SJCRH30 (cell line): Measurements from ENCODE around the gene KCNJ4. TPM values are rescaled to one million over a fixed set of nuclear protein-coding genes. Genes with fewer than 3 reads are reported as not detected.
"Not testable (repeated sequence)": the region's sequence is repeated elsewhere in the genome, so short reads cannot be mapped to it uniquely, and the experiment has no call there.

ENCODE experiments used
- DNase-seq, 2 experiments: peaks; one replicate each; pipeline ENCODE4 v3.0.0-alpha.2; 2015 to 2020
- H3K27ac ChIP-seq: fragments of 250-450 bp; sonication (Bioruptor Pico); 2 replicates; pipeline ENCODE4 v1.5.1; 2020; ENCODE audit warnings: mild to moderate bottlenecking, moderate library complexity
- H3K27me3 ChIP-seq: fragments of 250-450 bp; sonication (Bioruptor Pico); 2 replicates; pipeline ENCODE4 v1.5.1; 2020; ENCODE audit warnings: mild to moderate bottlenecking, moderate library complexity
- H3K36me3 ChIP-seq: fragments of 250-450 bp; sonication (Bioruptor Pico); 2 replicates; pipeline ENCODE4 v1.5.1; 2020; ENCODE audit warnings: mild to moderate bottlenecking, moderate library complexity
- H3K4me1 ChIP-seq: fragments of 250-450 bp; sonication (Bioruptor Pico); 2 replicates; pipeline ENCODE4 v1.5.1; 2020; ENCODE audit warnings: mild to moderate bottlenecking, moderate library complexity
- H3K4me3 ChIP-seq: fragments of 250-450 bp; sonication (Bioruptor Pico); 2 replicates; pipeline ENCODE4 v1.5.1; 2020; ENCODE audit warnings: mild to moderate bottlenecking, moderate library complexity
- H3K9me3 ChIP-seq: fragments of 250-450 bp; sonication (Bioruptor Pico); replicated peaks from 2 replicates; pipeline ENCODE4 v1.5.1; 2020; ENCODE audit warnings: mild to moderate bottlenecking, moderate library complexity
- total RNA-seq: library from RNA; depleted of rRNA; stranded (reverse); fragments of >200 nt; shearing (Covaris generic); gene quantifications from 2 replicates; pipeline ENCODE4 v1.2.3, GENCODE V29; 2014

The KCNJ4 gene
- total RNA-seq, 1 experiment from 2014 or later: 0.04 TPM

DNA sequence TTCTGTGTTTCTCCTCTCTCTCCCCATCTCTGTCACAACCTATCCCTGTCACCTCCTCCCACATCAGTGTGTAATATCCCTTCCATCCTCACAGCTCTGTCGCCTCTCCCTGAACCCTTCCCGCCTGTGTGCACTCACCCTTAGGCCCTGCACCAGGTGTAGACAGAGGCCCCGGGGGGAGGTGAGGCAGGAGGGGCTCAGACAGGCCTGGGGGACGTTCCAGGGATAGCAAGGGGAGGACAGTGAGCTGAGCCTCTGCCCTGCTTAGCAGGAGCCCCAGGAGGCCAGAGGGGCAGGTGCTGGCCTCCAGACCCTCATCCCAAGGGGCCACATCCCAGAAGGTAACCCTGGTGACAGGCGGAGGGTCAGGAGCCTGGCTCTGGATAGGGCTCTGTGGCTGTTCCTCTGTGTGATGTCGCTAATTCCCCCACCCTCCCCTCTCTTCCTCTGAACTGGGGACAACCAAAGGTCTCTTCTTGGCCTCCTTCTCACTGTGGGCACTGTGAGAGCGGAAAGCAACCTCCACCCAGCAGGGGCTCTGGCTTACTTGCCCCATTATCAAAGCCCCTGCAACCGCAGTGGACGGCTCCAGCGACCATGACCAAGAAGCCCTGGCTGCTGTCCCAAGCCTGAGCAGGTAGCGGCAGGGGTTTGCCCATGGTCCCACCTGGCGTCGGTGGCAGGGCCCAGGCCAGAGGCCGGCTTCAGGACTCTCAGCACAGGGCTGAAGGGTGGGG lies 35.7 kb downstream of the KCNJ4 start:
- no peaks in the 10 kb centered on the region for H3K9me3 ChIP-seq
- no peak overlapping the region for H3K27ac ChIP-seq
- DNase-seq: no peak
- no peaks in the 10 kb centered on the region for H3K36me3 ChIP-seq
- peaks cover 17% of the 10 kb centered on the region for H3K4me1 ChIP-seq
- H3K4me3 ChIP-seq: no peak overlapping the region
- peaks cover under 1% of the 10 kb centered on the region; the same call in 1 of the 2 replicates for H3K27me3 ChIP-seq

GRCh38 chr22:38418589-38418988 lies 36.4 kb downstream of the KCNJ4 start:
- DNase-seq: peak in 1 of 2 experiments; percentile 31
- Histone ChIP-seq H3K36me3 (no peaks in the 10 kb centered on the region), H3K4me3 (no peak overlapping the region), H3K27ac (no peak overlapping the region), H3K9me3 (no peaks in the 10 kb centered on the region), H3K27me3 (no peaks in the 10 kb centered on the region; the same call in 1 of the 2 replicates), H3K4me1 (peaks cover 17% of the 10 kb centered on the region)

DNA sequence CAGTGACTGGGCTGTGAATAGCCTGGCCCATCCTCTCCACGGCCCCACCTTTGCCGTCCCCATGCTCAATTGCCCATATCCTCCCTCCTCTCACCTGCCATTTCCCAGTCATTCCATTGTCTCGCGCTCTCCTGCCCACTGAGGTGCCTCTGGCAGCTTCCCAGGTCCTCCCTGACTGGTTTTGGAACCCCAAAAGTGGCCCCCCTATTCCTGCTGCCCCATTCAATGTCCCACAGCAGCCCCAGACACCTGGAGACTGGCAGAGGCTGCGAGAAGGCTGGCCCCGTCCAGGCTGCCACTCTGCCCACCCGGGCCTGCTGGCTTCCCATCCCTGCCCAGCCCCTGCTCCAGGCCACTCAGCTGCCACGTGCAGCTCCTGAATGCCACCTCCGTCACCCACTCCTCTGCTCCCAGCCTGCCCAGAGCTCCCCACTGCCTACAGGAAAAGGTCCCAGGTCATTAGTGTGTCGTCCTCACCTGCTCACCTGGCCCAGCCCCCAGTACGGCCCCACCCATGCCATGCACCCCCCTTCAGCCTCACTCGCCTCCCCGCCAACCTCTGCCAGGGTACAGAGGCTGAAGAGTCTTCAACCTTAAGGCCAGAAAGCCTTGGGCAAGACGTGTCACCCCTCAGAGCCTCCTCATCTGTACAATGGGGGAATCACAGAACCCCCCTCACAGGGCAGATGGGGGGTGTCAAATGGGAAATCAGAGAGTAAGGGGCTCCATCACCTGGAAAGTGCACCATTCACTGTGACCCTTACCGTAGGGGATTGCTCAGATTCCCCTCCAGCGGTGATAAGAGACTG lies 37.5 kb downstream of the KCNJ4 start:
- H3K36me3 ChIP-seq: no peaks in the 10 kb centered on the region
- no peak overlapping the region for H3K4me3 ChIP-seq
- no peak overlapping the region for H3K27ac ChIP-seq
- peaks cover 20% of the 10 kb centered on the region for H3K4me1 ChIP-seq
- no peaks in the 10 kb centered on the region; the same call in 1 of the 2 replicates for H3K27me3 ChIP-seq
- no peak for DNase-seq
- no peaks in the 10 kb centered on the region for H3K9me3 ChIP-seq

- peaks cover 20% of the 10 kb centered on the region for H3K4me1 ChIP-seq
- no peaks in the 10 kb centered on the region for H3K36me3 ChIP-seq
- DNase-seq: no peak
- no peaks in the 10 kb centered on the region; the same call in 1 of the 2 replicates for H3K27me3 ChIP-seq
- H3K9me3 ChIP-seq: no peaks in the 10 kb centered on the region
- no peak overlapping the region for H3K4me3 ChIP-seq
- H3K27ac ChIP-seq: no peak overlapping the region
These were observed 38.3 kb downstream of the KCNJ4 start for GRCh38 chr22:38416621-38417251.

DNA sequence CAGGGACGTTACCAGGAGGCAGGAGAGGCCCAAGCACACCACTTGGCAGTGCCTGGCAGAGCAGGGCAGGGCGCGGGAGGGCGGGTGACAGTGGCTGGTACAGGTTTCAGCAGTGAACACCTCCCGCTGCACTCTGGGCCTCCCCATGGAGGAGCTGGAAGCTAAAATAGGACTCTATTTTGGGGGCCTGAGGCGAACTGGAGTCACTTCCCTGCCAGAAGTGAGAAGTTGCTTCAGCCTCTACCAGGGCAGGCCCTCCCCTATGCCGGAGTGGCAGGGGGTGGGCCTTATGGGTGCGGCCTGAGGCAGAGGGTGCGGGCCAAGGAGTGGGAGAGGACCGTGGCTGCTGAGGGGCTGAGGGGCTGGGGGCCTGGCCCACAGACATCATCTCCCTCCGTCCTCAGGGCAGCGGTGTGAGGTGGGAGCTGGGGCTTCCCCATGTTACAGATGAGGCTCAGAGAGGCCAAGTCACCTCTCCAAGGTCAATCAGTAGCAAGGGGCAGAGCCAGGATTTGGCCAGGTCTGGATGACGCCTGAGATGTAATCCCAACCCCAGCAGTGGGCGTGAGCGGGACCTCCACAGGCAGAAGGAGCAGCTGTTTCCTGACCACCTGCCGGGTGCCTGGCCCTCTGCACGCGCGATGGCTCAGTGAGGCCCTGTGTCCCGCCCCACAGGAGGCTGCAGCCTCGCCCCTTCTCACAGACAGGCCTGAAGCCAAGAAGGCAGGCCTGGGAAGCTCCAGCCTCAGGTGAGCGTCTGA lies 39.3 kb downstream of the KCNJ4 start:
- no peaks in the 10 kb centered on the region for H3K36me3 ChIP-seq
- H3K4me3 ChIP-seq: no peak overlapping the region
- H3K27me3 ChIP-seq: no peaks in the 10 kb centered on the region; the same call in 1 of the 2 replicates
- peaks cover 20% of the 10 kb centered on the region for H3K4me1 ChIP-seq
- H3K27ac ChIP-seq: no peak overlapping the region
- DNase-seq: peak; percentile 81 to 83
- no peaks in the 10 kb centered on the region for H3K9me3 ChIP-seq

DNA sequence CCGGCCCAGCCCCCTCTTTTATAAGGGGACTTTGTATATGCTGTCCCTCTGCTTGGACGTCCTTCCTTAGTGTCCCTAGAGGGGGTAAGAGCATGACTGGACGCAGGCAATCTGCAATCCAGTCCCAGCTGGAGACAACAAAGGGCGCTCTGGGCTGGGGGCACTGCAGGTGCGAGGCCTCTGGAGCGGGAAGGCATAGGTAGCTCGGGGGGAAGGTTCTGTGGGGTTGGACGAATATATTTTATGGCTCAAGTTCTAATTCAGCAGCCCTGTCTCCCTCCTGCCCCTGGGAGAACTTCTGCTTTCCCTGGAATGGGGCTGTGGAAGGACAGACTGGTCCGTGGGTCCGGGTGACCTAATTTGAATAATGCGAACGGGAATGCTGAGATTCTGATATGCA lies 40.0 kb downstream of the KCNJ4 start:
- Histone ChIP-seq H3K36me3 (no peaks in the 10 kb centered on the region), H3K27me3 (no peaks in the 10 kb centered on the region; the same call in 1 of the 2 replicates), H3K27ac (no peak overlapping the region), H3K9me3 (no peaks in the 10 kb centered on the region), H3K4me1 (peaks cover 20% of the 10 kb centered on the region), H3K4me3 (no peak overlapping the region)
- no peak for DNase-seq

- no peak overlapping the region for H3K27ac ChIP-seq
- no peaks in the 10 kb centered on the region for H3K36me3 ChIP-seq
- H3K4me1 ChIP-seq: peaks cover 19% of the 10 kb centered on the region
- H3K9me3 ChIP-seq: no peaks in the 10 kb centered on the region
- H3K27me3 ChIP-seq: no peaks in the 10 kb centered on the region
- no peak overlapping the region for H3K4me3 ChIP-seq
- no peak for DNase-seq
These were observed 41.0 kb downstream of the KCNJ4 start for GRCh38 chr22:38414009-38414395.

DNA sequence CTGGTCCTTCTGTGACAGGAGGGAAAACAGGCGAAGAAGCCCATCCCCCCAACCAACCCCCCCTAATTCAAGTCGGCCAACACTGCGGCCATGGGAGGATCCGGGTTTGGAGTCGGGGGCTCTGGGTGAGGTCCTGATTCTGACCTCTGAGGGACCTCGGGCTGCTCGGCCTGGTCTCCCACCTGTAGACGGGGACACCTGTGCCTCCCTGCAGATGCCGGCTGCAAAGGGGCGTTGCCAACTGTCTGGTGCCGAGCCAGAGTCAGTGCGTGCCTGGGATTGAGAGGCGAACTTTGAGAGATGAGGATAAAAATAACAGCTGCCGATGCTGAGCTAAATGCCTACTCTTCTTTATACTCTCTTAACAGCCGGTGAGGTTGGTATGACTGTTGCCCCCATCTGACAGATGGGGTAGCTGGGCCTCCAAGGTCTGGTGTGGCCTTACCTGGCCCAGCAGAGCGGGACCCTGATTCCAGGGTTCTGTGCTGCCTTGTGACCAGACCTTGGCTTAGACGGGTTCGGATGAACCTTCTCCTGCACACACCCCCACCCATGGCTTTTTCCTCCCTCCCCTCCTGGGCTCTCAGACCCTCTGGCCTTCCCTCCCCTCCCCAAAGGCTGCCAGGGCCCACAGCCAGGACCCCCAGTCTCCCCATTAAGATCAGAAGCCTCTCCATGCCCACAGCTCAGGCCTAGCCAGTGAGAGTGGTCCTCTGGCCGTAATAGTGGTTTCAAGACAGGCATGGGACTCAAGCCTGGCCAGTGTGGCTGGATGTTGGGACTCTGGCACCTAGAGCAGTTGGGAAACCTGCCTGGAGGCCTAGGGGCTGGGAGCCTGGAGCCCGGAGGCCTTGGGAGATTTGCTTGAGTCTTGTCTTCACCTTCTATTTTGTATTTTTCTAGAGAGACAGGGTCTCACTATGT lies 41.7 kb downstream of the KCNJ4 start:
- H3K4me3 ChIP-seq: no peak overlapping the region
- no peaks in the 10 kb centered on the region for H3K36me3 ChIP-seq
- H3K4me1 ChIP-seq: peaks cover 14% of the 10 kb centered on the region
- H3K27ac ChIP-seq: no peak overlapping the region
- DNase-seq: peak; percentile 35 to 50
- H3K27me3 ChIP-seq: no peaks in the 10 kb centered on the region
- no peaks in the 10 kb centered on the region for H3K9me3 ChIP-seq

- H3K27ac ChIP-seq: no peak overlapping the region
- H3K27me3 ChIP-seq: no peaks in the 10 kb centered on the region; the same call in 1 of the 2 replicates
- no peak overlapping the region for H3K4me3 ChIP-seq
- peaks cover 14% of the 10 kb centered on the region for H3K4me1 ChIP-seq
- H3K9me3 ChIP-seq: no peaks in the 10 kb centered on the region
- H3K36me3 ChIP-seq: no peaks in the 10 kb centered on the region
- no peak for DNase-seq
These were observed 42.4 kb downstream of the KCNJ4 start for GRCh38 chr22:38412435-38413084.

- Histone ChIP-seq H3K27me3 (no peaks in the 10 kb centered on the region; the same call in 1 of the 2 replicates), H3K4me1 (peaks cover 9% of the 10 kb centered on the region), H3K36me3 (no peaks in the 10 kb centered on the region), H3K9me3 (no peaks in the 10 kb centered on the region), H3K4me3 (no peak overlapping the region), H3K27ac (no peak overlapping the region)
- DNase-seq: no peak
These were observed 44.0 kb downstream of the KCNJ4 start for GRCh38 chr22:38411016-38411415.

DNA sequence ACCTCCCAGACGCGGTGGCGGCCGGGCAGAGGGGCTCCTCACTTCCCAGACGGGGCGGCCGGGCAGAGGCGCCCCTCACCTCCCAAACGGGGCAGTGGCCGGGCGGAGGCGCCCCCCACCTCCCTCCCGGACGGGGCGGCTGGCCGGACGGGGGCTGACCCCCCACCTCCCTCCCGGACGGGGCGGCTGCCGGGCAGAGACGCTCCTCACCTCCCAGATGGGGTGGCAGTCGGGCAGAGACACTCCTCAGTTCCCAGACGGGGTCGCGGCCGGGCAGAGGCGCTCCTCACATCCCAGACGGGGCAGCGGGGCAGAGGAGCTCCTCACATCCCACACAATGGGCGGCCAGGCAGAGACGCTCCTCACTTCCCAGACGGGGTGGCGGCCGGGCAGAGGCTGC lies 45.1 kb downstream of the KCNJ4 start:
- H3K9me3 ChIP-seq, H3K36me3 ChIP-seq, H3K27me3 ChIP-seq, H3K4me1 ChIP-seq, H3K27ac ChIP-seq, DNase-seq, H3K4me3 ChIP-seq: not testable (repeated sequence)

GRCh38 chr22:38406617-38407016 lies 48.4 kb downstream of the KCNJ4 start:
- Histone ChIP-seq H3K9me3 (no peaks in the 10 kb centered on the region), H3K27ac (no peak overlapping the region), H3K27me3 (peaks cover 3% of the 10 kb centered on the region; the same call in 1 of the 2 replicates), H3K4me3 (no peak overlapping the region), H3K4me1 (no peaks in the 10 kb centered on the region), H3K36me3 (no peaks in the 10 kb centered on the region)
- no peak for DNase-seq

DNA sequence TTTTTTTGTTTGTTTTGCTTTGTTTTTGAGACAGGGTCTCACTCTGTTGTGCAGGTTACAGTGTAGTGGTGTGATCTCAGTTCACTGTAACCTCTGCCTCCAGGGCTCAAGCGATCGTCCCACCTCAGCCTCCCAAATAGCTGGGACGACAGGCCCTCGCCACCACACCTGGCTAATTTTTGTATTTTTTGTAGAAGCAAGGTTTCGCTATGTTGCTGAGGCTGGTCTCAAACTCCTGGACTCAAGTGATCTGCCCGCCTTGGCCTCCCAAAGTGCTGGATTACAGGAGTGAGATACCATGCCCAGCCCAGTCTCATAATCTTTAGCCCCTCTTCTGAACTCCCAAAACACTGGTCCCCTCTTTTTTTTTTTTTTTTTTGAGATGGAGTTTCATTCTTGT lies 50.6 kb downstream of the KCNJ4 start:
- Histone ChIP-seq H3K4me3 (no peak overlapping the region), H3K36me3 (no peaks in the 10 kb centered on the region), H3K9me3 (no peaks in the 10 kb centered on the region), H3K27ac (no peak overlapping the region), H3K27me3 (peaks cover 6% of the 10 kb centered on the region; the same call in 1 of the 2 replicates), H3K4me1 (no peaks in the 10 kb centered on the region)
- DNase-seq: no peak
